Aorta (tissue), 5 donors: ENCODE measurements around the gene CACNA1A. TPM values are rescaled to one million over a fixed set of nuclear protein-coding genes. Genes with fewer than 3 reads are reported as not detected.
"Not testable (repeated sequence)": the region's sequence is repeated elsewhere in the genome, so short reads cannot be mapped to it uniquely, and the experiment has no call there.

Source experiments
- ATAC-seq: fragments of 200-7000 bp; cut with Tn5 transposase; one replicate; pipeline ENCODE4 v1.9.1; 2022; ENCODE audit warnings: moderate library complexity; ENCODE audit not compliant: low FRiP score
- DNase-seq, 2 donors: peaks; one replicate each; pipeline ENCODE4 v3.0.0-alpha.2; 2020
- H3K27ac ChIP-seq, 2 donors: one replicate each; pipeline ENCODE4 v1.5.1; 2013; ENCODE audit warnings: low read length in 2 of 2, mild to moderate bottlenecking in 2 of 2, moderate library complexity in 2 of 2, control low read depth in 1 of 2, inconsistent platforms in 1 of 2, low read depth in 1 of 2
- H3K27me3 ChIP-seq, 2 donors: one replicate each; pipeline ENCODE4 v1.6.1; 2013; ENCODE audit warnings: control low read depth in 1 of 2, low read length in 1 of 2, mild to moderate bottlenecking in 1 of 2, moderate library complexity in 1 of 2; ENCODE audit not compliant: insufficient read depth in 2 of 2, control insufficient read depth in 1 of 2
- H3K36me3 ChIP-seq, 2 donors: one replicate each; pipeline ENCODE4 v1.6.1; 2013; ENCODE audit warnings: control low read depth in 1 of 2, low read length in 1 of 2, mild to moderate bottlenecking in 1 of 2; ENCODE audit not compliant: insufficient read depth in 2 of 2, control insufficient read depth in 1 of 2
- H3K4me1 ChIP-seq, 2 donors: one replicate each; pipeline ENCODE4 v1.6.1; 2013; ENCODE audit warnings: low read length in 2 of 2, control low read depth in 1 of 2, mild to moderate bottlenecking in 1 of 2, moderate library complexity in 1 of 2; ENCODE audit not compliant: insufficient read depth in 2 of 2, control insufficient read depth in 1 of 2
- H3K4me3 ChIP-seq, 2 donors: one replicate each; pipeline ENCODE4 v1.5.1; 2013; ENCODE audit warnings: low read length in 2 of 2, control low read depth in 1 of 2, mild to moderate bottlenecking in 1 of 2
- H3K9me3 ChIP-seq: one replicate; pipeline ENCODE4 v1.6.1; 2013; ENCODE audit warnings: mild to moderate bottlenecking, low read length; ENCODE audit not compliant: control insufficient read depth
- WGBS, 2 donors: extraction: QIAGEN DNeasy Blood & Tissue Kit; methylation state at CpG; one replicate each; pipeline ENCODE4 v1.1.7; 2013; 5-methylcytosine and 5-hydroxymethylcytosine counted together
- intact Hi-C, 2 donors: fragments of 100-400 bp; cut with DNase I; formaldehyde crosslinking; loops; one replicate each; pipeline versions ENCODE4 v1.14.2 to v1.15.0; 2022
- polyA plus RNA-seq, 2 donors: library from polyadenylated mRNA; stranded (reverse); fragments of 200-250 nt; gene quantifications; one replicate each; pipeline ENCODE4 v1.2.3, GENCODE V29; 2013
- total RNA-seq, 2 donors: library from RNA; stranded (reverse); fragmentation: NEBNext Ultra II Directional; extraction: Animal tissue kit (Norgen Biotek cat#: 25700); gene quantifications; one replicate each; pipeline ENCODE4 v1.2.1, GENCODE V29; 2021
- donor health status: healthy with polysubstance abuse.
- donor health status: Bipolar disorder and iron deficiency.
- donor health status: DM: no; HTN: no; CAD: no.
- donor health status: DM: no; HTN: no; CAD: no.
- donor health status: DM: yes; HTN: yes; CAD: no.

The CACNA1A gene
- total and polyA plus RNA-seq, 4 donors, result 0.26 to 3.6 (median 1.3) TPM

DNA sequence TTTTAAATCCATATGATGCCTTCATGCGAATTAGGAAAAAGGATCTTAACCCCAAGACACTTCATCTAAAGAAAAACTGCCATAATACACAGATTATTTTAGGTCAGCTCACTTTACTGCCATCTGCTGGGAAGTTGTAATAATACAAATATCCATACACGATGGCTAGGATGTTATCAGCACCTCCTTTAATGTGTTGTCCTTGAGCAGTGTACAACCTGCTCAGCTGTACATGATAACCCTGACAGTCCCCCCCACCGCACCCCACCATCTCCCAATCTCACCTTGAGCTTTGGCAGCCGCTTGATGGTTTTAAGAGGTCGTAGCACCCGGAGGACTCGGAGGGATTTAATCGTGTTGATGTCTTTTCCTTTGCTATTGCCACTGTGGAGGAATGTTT is 243.8 kb downstream of the CACNA1A start:
- Histone ChIP-seq H3K36me3 (no peaks in the 10 kb centered on the region), H3K4me3 (no peak overlapping the region), H3K27ac (no peak overlapping the region), H3K9me3 (no peaks in the 10 kb centered on the region), H3K4me1 (no peaks in the 10 kb centered on the region), H3K27me3 (no peaks in the 10 kb centered on the region)
- no peak for ATAC-seq
- intact Hi-C loops, result loop anchor here (2.0 to 10.0 kb wide), 5 partner anchors 55 to 462 kb away; no protein-coding TSS in a partner anchor
- 50 to 52% methylated on average over 8 of the region's 8 CpGs for WGBS, 2 donors
- DNase-seq, result no peak

GRCh38 chr19:13260883-13261653 is 245.2 kb downstream of the CACNA1A start:
- ATAC-seq (no peak), DNase-seq (no peak)
- intact Hi-C loops, result loop anchor here (5.0 to 10.0 kb wide), 4 partner anchors 54 to 464 kb away; no protein-coding TSS in a partner anchor
- 71 to 74% methylated on average over 9 of the region's 9 CpGs for WGBS, 2 donors
- Histone ChIP-seq H3K27ac (no peak overlapping the region), H3K36me3 (no peaks in the 10 kb centered on the region), H3K27me3 (peaks cover 0 to 3% of the 10 kb centered on the region in 2 donors), H3K4me3 (no peak overlapping the region), H3K4me1 (no peaks in the 10 kb centered on the region), H3K9me3 (no peaks in the 10 kb centered on the region)

DNA sequence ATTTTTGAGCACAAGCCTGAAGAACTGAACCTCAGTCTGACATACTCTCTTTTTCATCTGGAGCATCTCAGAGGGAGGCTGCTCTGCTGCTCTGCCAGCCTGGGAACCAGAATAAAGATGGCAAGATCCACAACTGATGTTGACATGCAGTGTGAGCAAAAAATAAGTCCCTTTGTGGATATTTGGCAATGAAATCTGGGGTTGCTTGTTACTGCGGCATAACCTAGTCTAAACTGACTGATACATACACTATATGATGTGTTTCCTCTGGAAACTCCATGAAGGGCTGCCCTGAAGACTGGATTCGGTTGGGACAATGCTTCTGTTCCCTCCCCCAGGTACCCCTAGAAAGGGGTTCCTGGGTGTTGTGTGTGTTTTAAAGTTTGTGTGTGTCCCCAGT is 249.4 kb downstream of the CACNA1A start:
- H3K9me3 ChIP-seq, result no peaks in the 10 kb centered on the region
- H3K4me1 ChIP-seq, result no peaks in the 10 kb centered on the region
- intact Hi-C loops, result no loop called here
- no peaks in the 10 kb centered on the region for H3K36me3 ChIP-seq
- no peak for ATAC-seq
- H3K27me3 ChIP-seq, result peaks cover 0 to 3% of the 10 kb centered on the region in 2 donors
- WGBS, 2 donors, result 87 to 96% methylated on average over 2 of the region's 2 CpGs
- no peak overlapping the region for H3K4me3 ChIP-seq
- no peak for DNase-seq
- H3K27ac ChIP-seq, result no peak overlapping the region

GRCh38 chr19:13256398-13256797 is 249.9 kb downstream of the CACNA1A start:
- H3K4me1 ChIP-seq, H3K27me3 ChIP-seq, H3K9me3 ChIP-seq, intact Hi-C loops, ATAC-seq, H3K36me3 ChIP-seq, DNase-seq, H3K4me3 ChIP-seq, H3K27ac ChIP-seq: not testable (repeated sequence)
- 86% methylated on average over 1 of the region's 1 CpG for WGBS, 2 donors

GRCh38 chr19:13255719-13256059 is 250.6 kb downstream of the CACNA1A start:
- no peak for ATAC-seq
- Histone ChIP-seq H3K9me3 (no peaks in the 10 kb centered on the region), H3K27ac (no peak overlapping the region), H3K36me3 (no peaks in the 10 kb centered on the region), H3K27me3 (peaks cover 0 to 3% of the 10 kb centered on the region in 2 donors), H3K4me1 (no peaks in the 10 kb centered on the region), H3K4me3 (no peak overlapping the region)
- no peak for DNase-seq
- 70 to 75% methylated on average over 2 of the region's 2 CpGs for WGBS, 2 donors
- intact Hi-C loops, result no loop called here

DNA sequence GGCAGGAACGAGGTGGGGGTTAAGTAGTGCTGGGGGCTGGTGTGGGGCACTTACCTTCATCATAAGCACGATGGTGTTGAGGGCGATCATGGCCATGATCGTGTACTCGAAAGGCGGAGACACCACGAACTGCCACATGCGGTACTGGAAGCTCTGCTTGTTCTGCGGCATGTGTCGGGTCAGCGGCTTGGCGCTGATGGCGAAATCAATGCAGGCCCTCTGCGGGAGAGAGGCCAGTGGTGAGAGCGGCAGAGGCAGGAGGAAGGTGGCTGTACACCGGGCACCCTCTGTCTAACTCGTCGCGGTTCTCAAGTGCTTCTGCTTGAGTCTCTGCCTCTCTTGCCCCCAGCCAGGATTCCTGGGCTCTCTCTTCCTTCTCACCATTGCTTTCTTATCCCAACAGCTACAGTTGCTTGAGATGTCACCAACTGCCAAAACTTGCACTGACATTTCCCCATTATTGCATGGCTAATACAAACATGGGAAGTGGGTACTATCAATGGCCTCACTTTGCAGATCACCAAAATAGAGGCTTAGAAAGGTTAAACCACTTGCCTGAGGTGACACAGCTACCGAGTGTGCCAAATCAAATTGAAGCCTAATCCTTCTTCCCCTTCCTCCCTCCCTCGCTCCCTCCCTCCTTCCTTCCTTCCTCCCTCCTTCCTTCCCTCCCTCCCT is 251.1 kb downstream of the CACNA1A start:
- no peak for DNase-seq
- H3K27me3 ChIP-seq, result peaks cover 0 to 3% of the 10 kb centered on the region in 2 donors
- no peaks in the 10 kb centered on the region for H3K9me3 ChIP-seq
- no peak overlapping the region for H3K27ac ChIP-seq
- 88 to 89% methylated on average over 21 of the region's 21 CpGs for WGBS, 2 donors
- H3K36me3 ChIP-seq, result no peaks in the 10 kb centered on the region
- intact Hi-C loops, result no loop called here
- H3K4me1 ChIP-seq, result no peaks in the 10 kb centered on the region
- ATAC-seq, result no peak
- no peak overlapping the region for H3K4me3 ChIP-seq

- DNase-seq (no peak), ATAC-seq (no peak)
- Histone ChIP-seq H3K27me3 (peaks cover 0 to 3% of the 10 kb centered on the region in 2 donors), H3K36me3 (no peaks in the 10 kb centered on the region), H3K4me1 (no peaks in the 10 kb centered on the region), H3K4me3 (no peak overlapping the region), H3K27ac (no peak overlapping the region), H3K9me3 (no peaks in the 10 kb centered on the region)
- intact Hi-C loops, result no loop called here
- WGBS, 2 donors, result 81 to 84% methylated on average over 11 of the region's 11 CpGs
Measured at GRCh38 chr19:13252569-13253335, 253.5 kb downstream of the CACNA1A start.

DNA sequence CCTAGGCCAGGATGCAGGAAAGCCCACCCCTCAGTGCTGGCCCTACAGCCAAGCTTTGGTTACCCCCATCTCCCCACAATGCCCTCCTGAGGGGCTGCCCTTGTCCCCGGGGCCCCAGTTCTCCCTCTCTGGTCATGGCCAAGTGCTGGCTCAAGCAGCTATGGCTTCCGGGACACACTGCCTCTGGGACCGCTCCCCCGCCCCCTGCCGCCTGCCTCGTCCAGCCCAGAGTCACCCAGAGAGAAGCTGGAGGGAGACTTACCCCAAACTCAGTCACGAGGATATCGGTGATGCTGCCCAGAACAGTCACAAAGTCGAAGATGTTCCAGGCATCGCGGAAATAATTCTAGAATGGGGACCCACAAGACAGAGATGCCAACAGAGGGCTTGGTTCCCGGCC is 261.4 kb downstream of the CACNA1A start:
- WGBS, 2 donors, result 88% methylated on average over 12 of the region's 12 CpGs
- H3K27me3 ChIP-seq, result no peaks in the 10 kb centered on the region
- H3K36me3 ChIP-seq, result no peaks in the 10 kb centered on the region
- H3K9me3 ChIP-seq, result no peaks in the 10 kb centered on the region
- H3K27ac ChIP-seq, result no peak overlapping the region
- intact Hi-C loops, result no loop called here
- no peaks in the 10 kb centered on the region for H3K4me1 ChIP-seq
- no peak for ATAC-seq
- no peak for DNase-seq
- no peak overlapping the region for H3K4me3 ChIP-seq
